Transverse colon (tissue), 4 donors: ENCODE results near the gene PAQR5. TPM values are rescaled to one million over a fixed set of nuclear protein-coding genes. Genes with fewer than 3 reads are reported as not detected.
A peak's percentile ranks its signal among the peaks of the same experiment; 100 is the strongest.

ENCODE experiments used
- DNase-seq: peaks from one replicate; pipeline ENCODE4 v3.0.0-alpha.2; 2019
- H3K27ac ChIP-seq, 4 donors: fragments of 200-600 bp; sonication (generic); 2 replicates each; pipeline ENCODE4 v1.5.1; 2016 to 2018; ENCODE audit warnings: inconsistent platforms in 4 of 4
- H3K27me3 ChIP-seq: fragments of 200-600 bp; sonication (generic); 2 replicates; pipeline ENCODE4 v1.5.1; 2017; ENCODE audit warnings: inconsistent platforms
- H3K36me3 ChIP-seq, 4 donors: fragments of 200-600 bp; sonication (generic); 2 replicates each; pipeline ENCODE4 v1.5.1; 2017 to 2019; ENCODE audit warnings: inconsistent platforms in 4 of 4
- H3K4me1 ChIP-seq, 4 donors: fragments of 200-600 bp; sonication (generic); 2 replicates each; pipeline ENCODE4 v1.5.1; 2017 to 2020; ENCODE audit warnings: inconsistent platforms in 4 of 4
- H3K4me3 ChIP-seq, 4 donors: fragments of 200-600 bp; sonication (generic); 1 replicate in 1 of 4; 2 replicates in 3 of 4; pipeline versions ENCODE4 v1.5.1 to v1.6.1; 2017 to 2019; ENCODE audit warnings: inconsistent platforms in 4 of 4
- H3K9me3 ChIP-seq, 2 donors: fragments of 200-600 bp; sonication (generic); 2 replicates each; pipeline ENCODE4 v1.5.1; 2017 to 2019; ENCODE audit warnings: inconsistent platforms in 2 of 2
- EP300 ChIP-seq: sonication (generic); formaldehyde crosslinking; IDR thresholded peaks from one replicate; pipeline ENCODE4 v1.6.1; 2017; ENCODE audit warnings: antibody characterized with exemption, low read depth
- POLR2A ChIP-seq: fragments of 450-650 bp; IDR thresholded peaks from one replicate; pipeline ENCODE4 v1.6.1; 2016; ENCODE audit warnings: antibody characterized with exemption, mild to moderate bottlenecking, moderate library complexity
- POLR2AphosphoS5 ChIP-seq, 3 donors: sonication (generic); formaldehyde crosslinking; IDR thresholded peaks; one replicate each; pipeline ENCODE4 v1.6.1; 2016; ENCODE audit warnings: antibody characterized with exemption in 3 of 3
- WGBS, 2 donors: methylation state at CpG; one replicate each; pipeline ENCODE4 v1.1.5; 2018; ENCODE audit warnings: low coverage in 1 of 2; 5-methylcytosine and 5-hydroxymethylcytosine counted together
- in situ Hi-C, 4 donors: fragments of 200-750 bp; cut with MboI; loops; one replicate each; pipeline versions ENCODE4 v1.15.0 to v1.15.1; 2017; ENCODE audit warnings: low sequenced_read_pairs in 3 of 4, low pct_ligation_motif_present in 1 of 4, low pct_unique_long_range_greater_than_20kb in 1 of 4
- intact Hi-C: fragments of 100-400 bp; cut with DNase I; formaldehyde crosslinking; loops from one replicate; pipeline ENCODE4 v1.15.1; 2023; ENCODE audit warnings: low total_unique reads
- total RNA-seq, 4 donors: library from RNA; depleted of rRNA; stranded (reverse); fragments of >200 nt; gene quantifications; one replicate each; pipeline ENCODE4 v1.1.0, GENCODE V29; 2016
- TF ChIP-seq, protein P1 (sequence below), 5 experiments: fragments of 200-600 bp in 3 of 5; fragments of 450-650 bp in 2 of 5; sonication (generic) in 3 of 5; IDR thresholded peaks; 1 replicate in 2 of 5; 2 replicates in 3 of 5; pipeline ENCODE4 v1.5.1; 2016 to 2017; ENCODE audit warnings: antibody characterized with exemption in 5 of 5, inconsistent platforms in 3 of 5, mild to moderate bottlenecking in 2 of 5, moderate library complexity in 1 of 5

The PAQR5 gene
- total RNA-seq, 4 donors from 2014 or later, result 21.1 to 80.0 (median 48.9) TPM

DNA sequence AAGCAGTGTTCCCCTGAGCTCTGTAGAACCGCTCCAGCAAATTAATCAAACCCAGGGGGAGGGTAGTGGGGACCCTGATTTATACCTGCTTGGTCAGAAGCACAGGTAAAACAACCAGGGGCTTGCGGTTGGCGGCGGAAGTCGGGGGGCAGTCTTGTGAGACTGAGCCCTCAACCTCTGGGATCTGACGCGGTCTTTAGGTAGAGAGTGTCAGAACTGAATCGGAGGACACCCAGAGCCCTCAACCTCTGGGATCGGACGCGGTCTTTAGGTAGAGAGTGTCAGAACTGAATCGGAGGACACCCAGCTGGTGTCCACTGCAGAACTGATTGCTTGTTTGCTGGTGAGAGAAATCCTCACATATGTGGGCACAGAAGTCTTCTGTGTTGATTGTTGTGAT is 12.9 kb upstream of the PAQR5 start:
- WGBS, 2 donors, result 91 to 95% methylated on average over 4 to 12 of the region's 12 CpGs
- no peak for DNase-seq
- in situ Hi-C loops, result no loop called here
- H3K9me3 ChIP-seq, result no peaks in the 10 kb centered on the region
- intact Hi-C loops, result no loop called here
- H3K36me3 ChIP-seq, result no peaks in the 10 kb centered on the region
- H3K4me3 ChIP-seq, result no peak overlapping the region
- TF ChIP-seq EP300 (no peak), POLR2A (no peak)
- H3K4me1 ChIP-seq, result peaks cover 0 to 19% (median 10%) of the 10 kb centered on the region in 4 donors
- no peak overlapping the region for H3K27ac ChIP-seq
- no peaks in the 10 kb centered on the region for H3K27me3 ChIP-seq

DNA sequence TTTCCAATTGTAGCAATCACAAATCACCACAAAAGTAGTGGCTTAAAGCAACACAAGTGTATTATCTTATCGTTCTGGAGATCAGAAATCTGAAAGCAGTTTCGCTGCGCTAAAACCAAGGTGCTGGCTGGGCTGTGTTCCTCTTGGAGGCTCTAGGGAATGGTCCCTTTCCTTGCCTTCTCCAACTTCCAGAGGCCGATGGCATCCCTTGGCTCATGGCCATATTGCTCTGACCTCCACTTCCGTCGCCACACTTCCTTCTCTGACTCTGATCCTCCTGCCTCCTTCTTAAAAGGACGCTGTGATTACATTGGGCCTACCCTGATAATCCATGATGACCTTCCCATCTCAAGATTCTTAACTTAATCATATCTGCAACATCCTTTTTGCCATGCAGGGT is 10.7 kb upstream of the PAQR5 start:
- Histone ChIP-seq H3K27ac (no peak overlapping the region), H3K4me1 (peaks cover 0 to 23% (median 13%) of the 10 kb centered on the region in 4 donors), H3K36me3 (no peaks in the 10 kb centered on the region), H3K4me3 (no peak overlapping the region), H3K27me3 (no peaks in the 10 kb centered on the region), H3K9me3 (no peaks in the 10 kb centered on the region)
- in situ Hi-C loops, result no loop called here
- intact Hi-C loops, result no loop called here
- WGBS, 2 donors, result 76 to 87% methylated on average over 3 to 7 of the region's 7 CpGs
- DNase-seq, result no peak
- TF ChIP-seq, protein P1, sequence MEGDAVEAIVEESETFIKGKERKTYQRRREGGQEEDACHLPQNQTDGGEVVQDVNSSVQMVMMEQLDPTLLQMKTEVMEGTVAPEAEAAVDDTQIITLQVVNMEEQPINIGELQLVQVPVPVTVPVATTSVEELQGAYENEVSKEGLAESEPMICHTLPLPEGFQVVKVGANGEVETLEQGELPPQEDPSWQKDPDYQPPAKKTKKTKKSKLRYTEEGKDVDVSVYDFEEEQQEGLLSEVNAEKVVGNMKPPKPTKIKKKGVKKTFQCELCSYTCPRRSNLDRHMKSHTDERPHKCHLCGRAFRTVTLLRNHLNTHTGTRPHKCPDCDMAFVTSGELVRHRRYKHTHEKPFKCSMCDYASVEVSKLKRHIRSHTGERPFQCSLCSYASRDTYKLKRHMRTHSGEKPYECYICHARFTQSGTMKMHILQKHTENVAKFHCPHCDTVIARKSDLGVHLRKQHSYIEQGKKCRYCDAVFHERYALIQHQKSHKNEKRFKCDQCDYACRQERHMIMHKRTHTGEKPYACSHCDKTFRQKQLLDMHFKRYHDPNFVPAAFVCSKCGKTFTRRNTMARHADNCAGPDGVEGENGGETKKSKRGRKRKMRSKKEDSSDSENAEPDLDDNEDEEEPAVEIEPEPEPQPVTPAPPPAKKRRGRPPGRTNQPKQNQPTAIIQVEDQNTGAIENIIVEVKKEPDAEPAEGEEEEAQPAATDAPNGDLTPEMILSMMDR (IDR thresholded peaks at IDR 0.05), result no peak
- TF ChIP-seq EP300, result no peak
- TF ChIP-seq POLR2AphosphoS5 (IDR thresholded peaks at IDR 0.05), result no peak
- TF ChIP-seq POLR2A, result no peak

DNA sequence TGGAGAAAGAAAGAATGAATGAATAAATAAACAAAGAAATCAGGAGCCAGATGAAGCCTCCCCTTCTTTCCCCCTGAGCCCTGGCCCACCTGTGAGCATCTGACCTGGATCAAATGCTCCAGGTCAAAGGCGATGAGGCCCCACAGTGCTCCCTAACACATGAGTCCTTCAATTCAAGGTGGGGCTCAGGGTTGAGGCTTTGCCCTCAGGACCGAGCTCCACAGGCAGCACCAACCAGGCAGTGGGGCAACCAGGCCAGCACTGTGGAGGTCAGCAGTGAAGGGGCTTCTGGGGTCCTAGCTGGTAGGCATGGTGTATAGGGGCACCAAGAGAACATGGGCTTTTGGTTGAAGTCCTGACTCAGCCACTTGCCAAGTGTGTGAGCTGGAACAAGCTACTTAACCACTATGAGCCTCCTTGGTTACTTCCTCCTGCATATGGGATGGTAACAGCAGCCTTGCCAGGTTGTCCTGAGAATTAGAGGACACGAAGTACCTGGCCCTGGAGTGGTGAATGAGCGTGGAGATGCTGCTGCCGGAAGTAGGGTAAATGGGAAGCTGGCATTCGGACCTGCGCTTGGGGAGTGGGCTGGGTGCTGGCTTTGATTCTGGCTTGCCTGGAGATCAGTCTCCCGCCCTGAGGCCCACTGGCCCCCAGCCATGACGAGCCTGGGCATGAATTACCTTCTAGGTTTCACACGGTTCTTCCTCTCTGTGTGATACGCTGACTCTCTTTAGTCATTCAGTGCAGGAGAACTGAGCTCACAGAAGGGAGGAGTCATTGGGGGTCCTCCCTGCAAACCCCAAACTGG is 10.0 kb upstream of the PAQR5 start:
- Histone ChIP-seq H3K27ac (peak overlapping the region in 3 of 4 donors; percentile 21 to 35 (median 26)), H3K27me3 (no peaks in the 10 kb centered on the region), H3K4me3 (no peak overlapping the region), H3K36me3 (no peaks in the 10 kb centered on the region), H3K9me3 (no peaks in the 10 kb centered on the region), H3K4me1 (peaks cover 0 to 23% (median 13%) of the 10 kb centered on the region in 4 donors)
- TF ChIP-seq EP300, result no peak
- TF ChIP-seq, protein P1 (IDR thresholded peaks at IDR 0.05), result no peak
- no peak for TF ChIP-seq POLR2AphosphoS5 (IDR thresholded peaks at IDR 0.05)
- no peak for TF ChIP-seq POLR2A
- 87 to 92% methylated on average over 2 to 11 of the region's 11 CpGs for WGBS, 2 donors
- intact Hi-C loops (no loop called here), in situ Hi-C loops (no loop called here)
- no peak for DNase-seq

DNA sequence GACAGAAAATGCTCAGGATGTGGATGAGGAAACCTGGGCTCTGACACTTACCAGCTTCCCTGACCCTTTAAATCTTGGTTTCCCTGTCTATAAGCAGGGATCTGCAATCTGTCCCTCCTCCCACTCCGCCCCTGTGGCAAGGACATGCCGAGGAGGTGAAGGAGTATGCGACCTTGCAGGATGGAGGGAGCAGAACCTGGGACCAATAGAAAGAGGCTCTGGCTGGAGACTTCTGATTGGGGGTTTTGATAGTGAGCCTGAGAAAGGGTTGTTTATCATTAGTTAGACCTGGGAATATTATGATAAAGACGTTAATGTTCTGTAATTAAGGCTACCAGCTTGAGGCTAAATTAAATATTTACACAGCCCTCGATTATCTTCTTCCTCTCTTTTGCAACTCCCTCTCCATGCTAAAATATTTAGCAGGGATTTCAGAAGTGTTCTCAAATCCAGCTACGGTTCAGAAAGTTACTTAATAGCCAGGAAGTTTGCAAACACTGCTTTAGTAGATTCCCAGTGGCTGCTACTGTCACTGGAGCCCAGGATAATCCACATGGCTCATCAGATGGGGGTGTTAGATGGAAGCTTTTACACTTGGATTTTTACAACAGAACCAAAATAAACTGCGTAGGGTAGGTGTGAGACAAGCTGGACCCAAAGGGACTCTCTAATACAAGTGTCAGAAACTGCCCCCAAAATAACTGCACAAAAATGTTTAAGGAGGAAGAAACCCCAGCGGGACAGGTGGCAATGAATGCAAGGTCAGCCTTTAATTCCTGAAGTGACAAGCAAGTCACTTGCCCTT is 9.2 kb upstream of the PAQR5 start:
- Histone ChIP-seq H3K9me3 (no peaks in the 10 kb centered on the region), H3K27ac (peak overlapping the region; percentile 21 to 35 (median 24)), H3K27me3 (no peaks in the 10 kb centered on the region), H3K36me3 (no peaks in the 10 kb centered on the region), H3K4me1 (peaks cover 0 to 23% (median 13%) of the 10 kb centered on the region in 4 donors), H3K4me3 (no peak overlapping the region)
- DNase-seq, result no peak
- in situ Hi-C loops (no loop called here), intact Hi-C loops (no loop called here)
- TF ChIP-seq POLR2A (no peak), POLR2AphosphoS5 (IDR thresholded peaks at IDR 0.05) (no peak), EP300 (no peak)
- TF ChIP-seq, protein P1 (IDR thresholded peaks at IDR 0.05), result no peak
- 27 to 37% methylated on average over 6 to 8 of the region's 8 CpGs for WGBS, 2 donors
